ENCODE measurements around the gene RBM23.

The RBM23 gene

DNA sequence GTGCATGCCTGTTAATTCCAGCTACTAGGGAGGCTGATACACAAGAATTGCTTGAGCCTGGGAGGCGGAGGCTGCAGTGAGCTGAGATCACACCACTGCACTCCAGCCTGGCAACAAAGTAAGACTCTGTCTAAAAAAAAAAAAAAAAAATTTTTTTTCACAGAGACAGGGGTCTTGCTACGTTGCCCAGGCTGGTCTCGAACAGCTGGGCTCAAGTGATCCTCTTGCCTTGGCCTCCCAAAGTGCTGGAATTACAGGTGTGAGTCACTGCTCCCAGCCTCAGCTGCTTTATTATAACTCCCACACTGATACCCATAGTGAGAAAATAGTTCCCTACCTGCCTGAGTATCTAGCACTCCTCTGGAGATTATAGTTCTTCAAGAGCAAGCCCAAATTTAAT is 26.7 kb upstream of the RBM23 start:
- FAIRE-seq (no peak), DNase-seq (ENCODE audit: insufficient read length, low spot score) (no peak)
- TF ChIP-seq, protein P1, sequence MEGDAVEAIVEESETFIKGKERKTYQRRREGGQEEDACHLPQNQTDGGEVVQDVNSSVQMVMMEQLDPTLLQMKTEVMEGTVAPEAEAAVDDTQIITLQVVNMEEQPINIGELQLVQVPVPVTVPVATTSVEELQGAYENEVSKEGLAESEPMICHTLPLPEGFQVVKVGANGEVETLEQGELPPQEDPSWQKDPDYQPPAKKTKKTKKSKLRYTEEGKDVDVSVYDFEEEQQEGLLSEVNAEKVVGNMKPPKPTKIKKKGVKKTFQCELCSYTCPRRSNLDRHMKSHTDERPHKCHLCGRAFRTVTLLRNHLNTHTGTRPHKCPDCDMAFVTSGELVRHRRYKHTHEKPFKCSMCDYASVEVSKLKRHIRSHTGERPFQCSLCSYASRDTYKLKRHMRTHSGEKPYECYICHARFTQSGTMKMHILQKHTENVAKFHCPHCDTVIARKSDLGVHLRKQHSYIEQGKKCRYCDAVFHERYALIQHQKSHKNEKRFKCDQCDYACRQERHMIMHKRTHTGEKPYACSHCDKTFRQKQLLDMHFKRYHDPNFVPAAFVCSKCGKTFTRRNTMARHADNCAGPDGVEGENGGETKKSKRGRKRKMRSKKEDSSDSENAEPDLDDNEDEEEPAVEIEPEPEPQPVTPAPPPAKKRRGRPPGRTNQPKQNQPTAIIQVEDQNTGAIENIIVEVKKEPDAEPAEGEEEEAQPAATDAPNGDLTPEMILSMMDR (IDR thresholded peaks at IDR 0.05; ENCODE audit: insufficient read depth, missing control alignments): no peak

DNA sequence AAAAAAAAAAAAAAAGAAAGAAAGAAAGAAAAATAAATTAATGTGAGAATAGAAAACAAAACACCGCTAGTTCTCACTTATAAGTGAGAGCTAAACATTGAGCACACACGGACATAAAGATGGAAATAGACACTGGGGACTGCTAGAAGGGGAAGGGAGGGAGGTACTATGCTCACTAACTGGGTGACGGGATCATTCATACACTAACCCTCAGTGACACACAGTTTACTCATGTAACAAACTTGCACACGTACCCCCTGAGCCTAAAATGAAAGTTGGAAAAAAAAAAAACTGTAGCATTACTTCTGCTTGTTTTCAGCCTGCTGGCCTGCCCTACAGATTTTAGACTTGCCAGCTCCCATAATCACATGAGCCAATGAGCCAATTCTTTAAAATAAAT is 20.7 kb upstream of the RBM23 start:
- TF ChIP-seq, protein P1 (IDR thresholded peaks at IDR 0.05; ENCODE audit: insufficient read depth, missing control alignments): no peak
- DNase-seq (ENCODE audit: insufficient read length, low spot score) (no peak), FAIRE-seq (no peak)

DNA sequence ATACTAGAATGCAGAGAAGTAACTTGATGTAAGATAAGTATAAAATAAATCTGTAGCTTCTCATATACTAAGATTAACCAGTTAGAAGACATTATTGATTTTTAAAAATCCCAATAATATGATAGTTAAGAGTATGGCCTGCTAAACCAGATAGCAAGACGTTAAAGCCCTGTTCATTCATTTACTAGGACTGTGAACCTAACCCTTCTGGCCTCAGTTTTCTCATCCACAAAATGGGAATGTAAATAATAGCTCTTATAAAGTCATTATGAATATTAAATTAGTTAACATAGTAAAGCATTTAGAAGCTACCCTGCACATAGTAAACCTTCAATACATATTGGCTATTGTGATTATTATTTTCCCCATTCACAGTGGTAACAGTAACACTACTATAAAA is 16.2 kb upstream of the RBM23 start:
- no peak for FAIRE-seq
- TF ChIP-seq, protein P1 (IDR thresholded peaks at IDR 0.05; ENCODE audit: insufficient read depth, missing control alignments): no peak
- no peak for DNase-seq (ENCODE audit: insufficient read length, low spot score)

DNA sequence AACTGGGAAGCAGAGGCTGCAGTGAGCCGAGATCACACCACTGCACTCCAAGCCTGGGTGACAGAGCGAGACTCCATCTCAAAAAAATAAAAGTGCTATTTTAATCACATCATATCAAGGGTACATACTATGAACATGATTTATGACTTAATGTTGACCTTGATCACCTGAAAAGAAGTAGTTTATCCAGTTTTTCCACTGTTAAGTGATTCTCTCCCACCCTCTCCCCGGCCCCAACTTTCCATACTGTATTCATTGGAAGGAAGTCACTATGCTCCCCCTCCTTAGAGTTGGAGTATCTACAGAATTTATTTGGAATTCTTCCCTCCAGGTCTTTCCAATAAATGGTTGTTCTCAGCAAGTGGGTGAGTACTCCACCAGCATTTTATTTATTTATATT is 13.2 kb upstream of the RBM23 start:
- DNase-seq (ENCODE audit: insufficient read length, low spot score): no peak
- TF ChIP-seq, protein P1 (IDR thresholded peaks at IDR 0.05; ENCODE audit: insufficient read depth, missing control alignments): no peak
- no peak for FAIRE-seq

DNA sequence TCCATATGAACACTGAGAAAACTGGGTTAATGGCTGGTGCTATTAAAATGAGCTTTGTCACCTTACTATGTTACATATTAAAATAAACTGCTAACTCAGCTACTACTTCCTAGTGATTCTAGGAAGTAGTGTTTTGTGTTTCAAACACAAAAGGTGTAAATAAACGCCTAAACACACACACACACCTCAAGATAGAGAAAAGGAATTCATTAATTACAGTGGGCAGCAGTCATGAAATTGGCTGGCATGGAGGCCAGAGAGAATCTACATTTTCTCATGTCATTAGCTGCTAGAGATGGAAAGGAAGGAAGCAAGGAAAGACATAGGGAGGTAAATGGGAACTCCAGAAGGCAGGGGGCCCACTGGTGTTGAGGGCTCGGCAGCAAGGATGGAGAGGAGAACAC is 11.0 kb upstream of the RBM23 start:
- TF ChIP-seq, protein P1 (IDR thresholded peaks at IDR 0.05; ENCODE audit: insufficient read depth, missing control alignments): no peak
- FAIRE-seq (no peak), DNase-seq (ENCODE audit: insufficient read length, low spot score) (no peak)

DNA sequence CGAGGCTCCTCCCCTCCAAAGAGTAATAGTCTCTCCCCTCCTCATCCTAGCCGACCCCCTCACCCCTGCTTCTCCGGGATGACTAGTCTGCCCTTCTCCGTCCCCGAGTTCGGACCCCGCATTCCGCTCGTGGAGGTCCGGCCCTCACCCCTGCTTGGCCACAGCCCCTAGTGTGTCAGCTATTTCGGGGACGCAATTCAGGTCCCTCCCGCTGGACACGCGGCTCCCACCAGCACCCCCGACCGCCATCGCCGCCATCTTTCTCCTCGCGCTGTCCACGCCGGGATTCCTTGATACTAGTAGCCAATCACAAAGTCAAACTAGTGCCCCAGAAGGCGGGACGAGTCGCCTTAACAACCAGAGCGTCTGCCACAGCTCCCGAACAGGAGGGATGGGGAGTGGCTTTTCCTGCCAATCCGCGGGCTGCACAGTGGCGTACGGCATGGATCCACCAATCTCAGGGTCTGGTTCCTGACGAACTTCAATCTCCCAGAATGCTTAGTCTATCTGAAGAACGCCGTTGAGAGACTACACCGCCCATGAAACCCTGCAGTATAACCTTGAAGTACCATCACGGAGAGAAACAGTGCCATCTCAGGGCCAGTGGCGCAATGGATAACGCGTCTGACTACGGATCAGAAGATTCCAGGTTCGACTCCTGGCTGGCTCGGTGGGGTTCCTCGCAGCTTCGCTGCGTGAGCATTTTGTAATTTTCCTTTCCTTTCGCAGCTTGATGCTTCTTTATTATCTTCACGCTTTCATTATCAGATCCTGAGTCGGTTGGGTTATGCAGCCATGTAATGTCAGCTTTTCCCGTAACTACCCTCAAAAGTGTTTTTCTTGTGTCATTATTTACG is 10.4 kb upstream of the RBM23 start, which contains the start of gene PRMT5:
PRMT5 (minus strand) TSS at position 273 of the 857 bp plus-strand sequence; CDS start at position 258, 15 bp downstream.
- peak; percentile 79 for DNase-seq (ENCODE audit: insufficient read length, low spot score)
- peak; percentile 56 for FAIRE-seq
- TF ChIP-seq, protein P1 (IDR thresholded peaks at IDR 0.05; ENCODE audit: insufficient read depth, missing control alignments): no peak
